ENCODE data around the gene SPSB2. TPM values are rescaled to one million over a fixed set of nuclear protein-coding genes. Genes with fewer than 3 reads are reported as not detected.

Gene SPSB2
- total RNA-seq, 2 donors from 2014 or later, result 2.2 to 2.4 TPM

DNA sequence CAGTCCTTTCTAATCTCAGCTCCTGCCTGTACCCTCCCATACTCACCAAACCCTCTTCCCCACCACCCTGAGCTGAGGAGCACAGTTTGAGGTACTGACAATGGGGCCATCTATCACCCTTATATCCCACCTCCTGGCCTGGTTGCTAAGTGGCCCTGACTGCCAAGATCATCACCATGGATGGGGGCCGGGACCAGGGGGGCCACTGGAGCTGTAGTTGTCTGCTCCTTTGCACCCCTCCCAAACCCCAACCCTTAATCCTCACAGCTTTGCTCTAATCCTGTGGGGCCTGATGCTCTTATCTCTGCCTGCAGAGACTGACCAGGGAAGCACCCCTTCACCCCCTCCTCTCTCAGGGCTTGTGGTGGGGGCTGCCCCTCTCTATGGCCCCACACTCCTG is 32.8 kb downstream of the SPSB2 start:
- no peak for ATAC-seq (replicated peaks)
- Mint-ChIP-seq H3K4me1 (peaks cover 4% of the 10 kb centered on the region), H3K27ac (no peak overlapping the region), H3K36me3 (ENCODE audit: low read depth) (no peaks in the 10 kb centered on the region), H3K4me3 (no peak overlapping the region), H3K27me3 (no peaks in the 10 kb centered on the region), H3K9me3 (no peaks in the 10 kb centered on the region)

DNA sequence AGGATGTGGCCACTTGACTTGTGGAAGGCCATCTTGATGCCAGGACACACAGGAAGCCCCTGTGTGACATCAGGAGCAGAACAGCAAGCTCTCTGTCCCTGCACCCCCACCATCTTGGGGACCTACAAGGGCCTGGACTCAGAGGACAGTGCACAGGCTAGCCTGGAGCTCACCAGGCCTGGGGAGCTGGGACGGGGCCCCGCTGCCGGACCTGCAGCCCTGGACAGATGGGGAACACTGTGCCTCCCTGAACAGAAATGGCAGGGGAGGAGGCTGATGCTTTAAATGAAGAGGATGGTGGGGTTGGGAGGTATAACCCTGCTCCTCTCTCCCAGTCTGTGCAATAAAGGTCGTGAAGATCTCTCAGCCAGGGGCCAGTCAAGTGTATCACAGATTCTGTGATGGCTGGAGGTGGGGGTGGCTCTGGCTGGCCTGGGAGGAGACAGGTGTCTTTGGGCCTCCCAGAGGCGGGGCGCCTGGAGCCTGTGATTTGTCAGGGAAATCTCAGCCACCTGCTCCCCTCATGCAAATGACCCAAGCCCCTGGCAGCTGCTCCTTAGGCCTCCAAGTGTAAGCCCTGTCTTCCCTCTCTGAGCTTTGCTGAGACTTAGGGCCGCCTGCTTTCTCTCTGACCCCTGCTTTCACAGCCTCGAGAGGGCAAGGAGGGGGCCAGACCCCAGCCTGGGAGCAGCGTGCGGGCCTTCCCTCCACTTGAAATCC is 33.5 kb downstream of the SPSB2 start:
- H3K4me3 Mint-ChIP-seq, result no peak overlapping the region
- no peaks in the 10 kb centered on the region for H3K9me3 Mint-ChIP-seq
- H3K27me3 Mint-ChIP-seq, result no peaks in the 10 kb centered on the region
- ATAC-seq (replicated peaks), result no peak
- peaks cover 4% of the 10 kb centered on the region for H3K4me1 Mint-ChIP-seq
- H3K27ac Mint-ChIP-seq, result no peak overlapping the region
- no peaks in the 10 kb centered on the region for H3K36me3 Mint-ChIP-seq (ENCODE audit: low read depth)

DNA sequence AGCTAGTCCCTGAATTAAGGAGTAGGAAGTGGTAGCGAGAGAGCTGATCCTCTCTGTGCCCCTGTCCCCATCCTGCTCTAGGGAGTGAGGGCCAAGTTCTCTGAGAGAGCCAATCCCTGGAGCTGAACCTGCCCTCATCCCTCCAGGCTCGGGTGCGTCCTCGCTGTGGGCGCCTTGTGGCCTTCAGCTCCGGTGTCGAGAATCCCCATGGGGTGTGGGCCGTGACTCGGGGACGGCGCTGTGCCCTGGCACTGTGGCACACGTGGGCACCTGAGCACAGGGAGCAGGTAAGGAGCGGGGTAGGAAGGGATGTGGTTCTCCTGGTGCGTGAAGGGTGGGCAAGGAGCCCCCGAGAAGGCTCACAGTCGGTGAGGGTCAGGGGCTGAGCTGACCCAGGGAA is 34.2 kb downstream of the SPSB2 start:
- no peak overlapping the region for H3K27ac Mint-ChIP-seq
- ATAC-seq (replicated peaks), result no peak
- no peaks in the 10 kb centered on the region for H3K27me3 Mint-ChIP-seq
- no peaks in the 10 kb centered on the region for H3K36me3 Mint-ChIP-seq (ENCODE audit: low read depth)
- peaks cover 10% of the 10 kb centered on the region for H3K4me1 Mint-ChIP-seq
- H3K9me3 Mint-ChIP-seq, result peaks cover 3% of the 10 kb centered on the region
- no peak overlapping the region for H3K4me3 Mint-ChIP-seq

DNA sequence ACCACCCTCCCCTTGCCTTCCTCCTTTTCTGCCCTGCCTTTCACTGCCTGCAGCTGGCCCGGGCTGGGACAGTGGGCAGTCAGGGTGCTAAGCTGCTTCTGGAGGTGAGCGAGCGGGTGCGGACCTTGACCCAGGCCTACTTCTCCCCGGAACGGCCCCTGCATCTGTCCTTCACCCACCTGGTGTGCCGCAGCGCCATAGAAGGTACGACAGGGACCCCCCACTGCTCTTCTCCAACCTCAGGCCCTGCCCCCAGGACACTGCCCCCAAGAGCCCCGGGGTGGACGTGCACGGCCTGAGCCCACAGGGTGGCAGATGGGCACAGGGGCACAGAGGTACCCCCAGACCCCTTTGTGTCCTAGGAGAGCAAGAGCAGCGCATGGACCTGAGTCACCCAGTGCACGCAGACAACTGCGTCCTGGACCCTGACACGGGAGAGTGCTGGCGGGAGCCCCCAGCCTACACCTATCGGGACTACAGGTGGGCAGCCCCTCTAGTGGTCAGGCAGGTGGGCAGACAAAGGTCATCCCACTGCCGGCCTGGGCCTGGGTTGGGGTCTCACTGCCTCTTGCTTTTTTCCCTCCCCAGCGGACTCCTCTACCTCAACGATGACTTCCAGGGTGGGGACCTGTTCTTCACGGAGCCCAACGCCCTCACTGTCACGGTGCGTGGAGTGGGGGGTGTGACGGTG is 35.6 kb downstream of the SPSB2 start:
- ATAC-seq (replicated peaks), result no peak
- no peaks in the 10 kb centered on the region for H3K27me3 Mint-ChIP-seq
- H3K36me3 Mint-ChIP-seq (ENCODE audit: low read depth), result no peaks in the 10 kb centered on the region
- H3K4me1 Mint-ChIP-seq, result peaks cover 10% of the 10 kb centered on the region
- H3K9me3 Mint-ChIP-seq, result peaks cover 3% of the 10 kb centered on the region
- no peak overlapping the region for H3K4me3 Mint-ChIP-seq
- no peak overlapping the region for H3K27ac Mint-ChIP-seq

DNA sequence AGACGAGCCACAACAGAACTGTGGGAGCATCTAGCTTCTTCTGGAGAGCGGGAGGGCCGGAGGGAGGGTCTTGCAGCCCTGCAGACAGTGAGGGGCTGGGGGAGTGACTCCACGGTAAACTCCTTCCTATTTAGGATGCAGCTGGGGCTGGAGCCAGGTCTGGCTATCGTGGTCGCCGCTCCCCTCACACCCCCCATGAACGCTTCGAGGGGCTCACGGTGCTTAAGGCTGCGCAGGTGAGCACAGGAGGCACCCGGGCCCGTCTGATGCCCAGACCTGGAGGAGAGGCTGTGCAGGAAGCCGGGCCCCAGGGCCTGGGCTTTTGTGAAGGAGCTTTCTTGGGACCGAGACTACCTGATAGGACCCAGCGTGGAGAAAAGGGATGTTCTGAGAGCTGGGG is 36.3 kb downstream of the SPSB2 start:
- peaks cover 10% of the 10 kb centered on the region for H3K4me1 Mint-ChIP-seq
- H3K9me3 Mint-ChIP-seq, result peaks cover 3% of the 10 kb centered on the region
- no peaks in the 10 kb centered on the region for H3K36me3 Mint-ChIP-seq (ENCODE audit: low read depth)
- ATAC-seq (replicated peaks), result no peak
- H3K4me3 Mint-ChIP-seq, result no peak overlapping the region
- H3K27me3 Mint-ChIP-seq, result no peaks in the 10 kb centered on the region
- no peak overlapping the region for H3K27ac Mint-ChIP-seq

DNA sequence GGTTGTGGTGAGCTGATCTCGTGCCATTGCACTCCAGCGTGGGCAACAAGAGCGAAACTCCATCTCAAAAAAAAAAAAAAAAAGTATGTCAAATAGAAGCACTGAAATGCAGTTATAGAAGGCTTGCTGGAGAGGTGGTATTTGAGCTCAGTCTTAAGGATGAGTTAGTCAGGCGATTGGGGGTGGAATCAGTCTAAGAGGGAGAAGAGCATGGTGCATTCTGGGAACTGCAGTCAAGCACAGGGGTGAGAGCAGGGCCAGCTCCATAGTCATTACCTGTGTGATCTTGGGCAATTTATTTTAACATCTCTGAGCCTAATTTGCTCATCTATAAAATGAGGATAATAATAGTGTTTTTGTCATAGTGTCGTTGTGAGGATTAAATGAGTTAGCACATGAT is 38.2 kb downstream of the SPSB2 start:
- Mint-ChIP-seq H3K27ac (no peak overlapping the region), H3K4me1 (peaks cover 10% of the 10 kb centered on the region), H3K4me3 (no peak overlapping the region), H3K27me3 (no peaks in the 10 kb centered on the region), H3K9me3 (peaks cover 3% of the 10 kb centered on the region), H3K36me3 (ENCODE audit: low read depth) (no peaks in the 10 kb centered on the region)
- no peak for ATAC-seq (replicated peaks)

DNA sequence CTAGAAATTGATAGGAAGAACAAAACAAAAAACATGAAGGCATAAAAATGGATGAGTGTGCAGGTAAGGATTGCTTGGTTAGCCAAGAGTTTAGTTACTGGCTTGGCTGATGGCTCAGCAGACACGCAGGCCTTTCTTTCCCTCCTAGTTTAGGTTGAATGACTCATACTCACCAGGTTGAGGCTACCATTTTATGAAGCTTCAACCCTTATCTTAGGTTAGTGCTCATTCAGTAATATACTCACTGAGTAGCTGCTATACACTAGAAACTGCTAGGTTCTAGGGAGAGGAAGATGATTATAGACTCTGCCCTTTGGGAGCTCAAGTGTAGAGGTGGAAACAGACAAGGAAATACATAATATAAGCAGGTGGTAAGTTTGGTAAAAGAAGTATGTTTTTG is 38.8 kb downstream of the SPSB2 start:
- Mint-ChIP-seq H3K9me3 (peaks cover 3% of the 10 kb centered on the region), H3K27me3 (peaks cover under 1% of the 10 kb centered on the region), H3K36me3 (ENCODE audit: low read depth) (no peaks in the 10 kb centered on the region), H3K27ac (no peak overlapping the region), H3K4me3 (no peak overlapping the region), H3K4me1 (peaks cover 13% of the 10 kb centered on the region)
- ATAC-seq (replicated peaks), result peak; percentile 58

DNA sequence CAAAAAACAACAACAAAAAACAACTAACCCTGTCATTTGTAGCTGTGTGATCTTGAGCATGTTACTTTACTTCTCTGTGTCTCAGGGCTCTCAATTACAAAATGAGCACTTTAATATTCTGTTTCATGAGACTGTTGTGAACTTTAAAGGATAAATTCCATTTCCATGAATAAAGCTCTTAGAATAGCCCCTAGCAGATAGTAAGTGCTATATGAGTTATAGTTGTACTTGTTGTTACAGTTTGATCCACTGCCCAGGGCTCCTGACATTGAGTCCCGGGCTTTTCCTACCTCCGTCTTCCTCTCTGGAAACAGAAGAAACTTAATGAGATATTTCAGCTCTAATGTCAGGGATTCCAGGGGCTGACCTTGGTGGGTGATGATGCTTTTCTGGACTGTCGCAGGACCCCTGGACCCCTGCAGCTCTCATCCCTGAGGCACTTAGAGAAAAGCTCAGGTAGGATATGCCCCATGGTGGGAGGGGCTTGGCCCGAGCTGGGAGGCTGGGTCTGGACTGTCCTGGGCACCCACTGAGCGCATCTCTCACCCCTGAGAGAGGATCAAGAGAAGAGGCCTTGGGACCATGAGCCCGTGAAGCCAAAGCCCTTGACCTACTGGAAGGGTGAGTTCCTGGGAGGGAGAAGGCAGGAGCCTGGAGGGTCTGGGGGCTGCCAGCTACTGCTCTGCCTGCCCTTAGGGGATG is 39.8 kb downstream of the SPSB2 start:
- Mint-ChIP-seq H3K4me3 (no peak overlapping the region), H3K9me3 (peaks cover 3% of the 10 kb centered on the region), H3K27me3 (peaks cover 5% of the 10 kb centered on the region), H3K4me1 (peaks cover 18% of the 10 kb centered on the region), H3K27ac (no peak overlapping the region), H3K36me3 (ENCODE audit: low read depth) (no peaks in the 10 kb centered on the region)
- no peak for ATAC-seq (replicated peaks)

DNA sequence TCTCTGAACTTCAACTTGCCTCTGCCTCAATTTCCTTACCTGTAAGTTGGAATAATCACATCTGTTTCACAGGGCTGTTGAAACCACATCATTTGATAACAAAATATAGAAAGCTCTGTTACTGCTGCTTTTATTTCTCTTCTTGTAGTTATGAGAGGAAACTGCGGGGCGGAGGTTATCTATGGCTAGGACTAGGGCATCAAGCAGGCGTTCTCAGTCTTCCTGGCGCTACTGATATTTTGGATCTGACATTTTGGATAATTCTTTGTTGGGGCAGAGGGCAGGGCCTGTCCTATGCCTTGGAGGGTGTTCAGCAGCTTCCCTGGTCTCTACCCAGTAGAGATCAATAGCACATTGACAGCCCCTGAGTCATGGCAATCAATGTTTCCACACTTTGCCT is 41.0 kb downstream of the SPSB2 start:
- Mint-ChIP-seq H3K27me3 (peaks cover 13% of the 10 kb centered on the region), H3K4me1 (peaks cover 28% of the 10 kb centered on the region), H3K4me3 (no peak overlapping the region), H3K27ac (no peak overlapping the region), H3K36me3 (ENCODE audit: low read depth) (no peaks in the 10 kb centered on the region), H3K9me3 (peaks cover 3% of the 10 kb centered on the region)
- ATAC-seq (replicated peaks), result no peak

DNA sequence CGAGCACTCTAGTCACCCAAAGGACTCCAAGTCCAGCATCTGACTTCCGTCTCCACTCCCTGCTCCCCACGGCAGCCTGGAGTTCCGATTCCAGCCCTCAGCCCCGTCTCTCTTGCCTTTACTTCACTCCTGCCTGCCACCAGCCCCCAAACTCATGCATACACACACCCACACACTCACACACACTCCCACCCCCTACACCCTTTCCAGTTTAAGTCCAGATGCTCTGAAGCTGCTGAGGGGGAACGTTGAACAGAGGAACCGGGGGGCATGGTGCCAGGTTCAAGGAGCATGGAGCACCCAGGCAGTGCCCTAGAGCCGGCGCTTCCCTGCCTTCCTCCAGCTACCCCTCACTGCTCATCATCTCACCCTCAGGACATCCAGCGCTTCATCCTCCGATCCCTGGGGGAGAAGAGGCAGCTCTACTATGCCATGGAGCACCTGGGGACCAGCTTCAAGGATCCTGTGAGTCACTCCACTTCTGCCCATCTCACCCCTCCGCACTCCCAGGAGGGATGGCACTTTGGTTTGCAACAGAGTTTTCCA is 41.6 kb downstream of the SPSB2 start:
- Mint-ChIP-seq H3K36me3 (ENCODE audit: low read depth) (no peaks in the 10 kb centered on the region), H3K9me3 (peaks cover 3% of the 10 kb centered on the region), H3K4me3 (no peak overlapping the region), H3K27me3 (peaks cover 14% of the 10 kb centered on the region), H3K4me1 (peaks cover 28% of the 10 kb centered on the region), H3K27ac (no peak overlapping the region)
- ATAC-seq (replicated peaks), result no peak

DNA sequence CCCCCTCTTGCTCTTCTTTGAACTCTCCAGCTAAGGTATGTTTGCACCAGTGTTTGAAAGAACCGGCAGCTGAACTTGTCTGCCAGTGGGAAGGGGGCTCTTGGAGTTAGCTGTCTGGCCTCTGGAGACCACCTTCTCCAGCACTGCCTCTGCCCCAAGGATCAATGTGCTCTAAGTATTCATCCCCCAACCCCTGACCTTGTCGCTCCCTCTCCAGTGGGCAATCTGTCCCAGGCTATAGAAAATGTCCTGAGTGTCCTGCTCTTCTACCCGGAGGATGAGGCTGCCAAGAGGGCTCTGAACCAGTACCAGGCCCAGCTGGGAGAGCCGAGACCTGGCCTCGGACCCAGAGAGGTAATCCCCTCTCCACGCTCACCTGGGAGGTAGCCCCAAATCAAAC is 42.1 kb downstream of the SPSB2 start:
- no peak overlapping the region for H3K4me3 Mint-ChIP-seq
- peaks cover 28% of the 10 kb centered on the region for H3K4me1 Mint-ChIP-seq
- H3K9me3 Mint-ChIP-seq, result peaks cover 3% of the 10 kb centered on the region
- no peak overlapping the region for H3K27ac Mint-ChIP-seq
- peaks cover 14% of the 10 kb centered on the region for H3K27me3 Mint-ChIP-seq
- ATAC-seq (replicated peaks), result no peak
- no peaks in the 10 kb centered on the region for H3K36me3 Mint-ChIP-seq (ENCODE audit: low read depth)

DNA sequence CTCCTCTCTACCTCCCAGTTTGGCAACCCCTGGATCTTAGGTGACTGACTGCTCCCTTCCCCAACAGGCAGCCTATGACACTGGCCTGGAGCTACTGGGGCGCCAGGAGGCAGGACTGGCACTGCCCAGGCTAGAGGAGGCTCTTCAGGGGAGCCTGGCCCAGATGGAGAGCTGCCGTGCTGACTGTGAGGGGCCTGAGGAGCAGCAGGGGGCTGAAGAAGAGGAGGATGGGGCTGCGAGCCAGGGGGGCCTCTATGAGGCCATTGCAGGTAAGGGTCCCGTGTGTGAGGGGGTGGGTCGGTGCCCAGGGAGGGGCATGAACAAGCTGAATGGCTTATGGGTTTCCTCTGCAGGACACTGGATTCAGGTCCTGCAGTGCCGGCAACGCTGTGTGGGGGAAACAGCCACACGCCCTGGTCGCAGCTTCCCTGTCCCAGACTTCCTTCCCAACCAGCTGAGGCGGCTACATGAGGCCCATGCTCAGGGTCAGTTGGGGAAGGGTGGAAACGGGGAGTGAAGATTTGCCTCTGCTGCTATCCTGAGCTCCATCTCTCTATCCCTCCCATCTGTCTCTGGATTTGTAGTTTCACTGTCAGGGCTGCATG is 42.7 kb downstream of the SPSB2 start:
- peak overlapping the region; percentile 86 for H3K4me3 Mint-ChIP-seq
- no peak for ATAC-seq (replicated peaks)
- H3K27ac Mint-ChIP-seq, result no peak overlapping the region
- H3K4me1 Mint-ChIP-seq, result peaks cover 26% of the 10 kb centered on the region
- H3K9me3 Mint-ChIP-seq, result peaks cover 3% of the 10 kb centered on the region
- peaks cover 16% of the 10 kb centered on the region for H3K27me3 Mint-ChIP-seq
- no peaks in the 10 kb centered on the region for H3K36me3 Mint-ChIP-seq (ENCODE audit: low read depth)

DNA sequence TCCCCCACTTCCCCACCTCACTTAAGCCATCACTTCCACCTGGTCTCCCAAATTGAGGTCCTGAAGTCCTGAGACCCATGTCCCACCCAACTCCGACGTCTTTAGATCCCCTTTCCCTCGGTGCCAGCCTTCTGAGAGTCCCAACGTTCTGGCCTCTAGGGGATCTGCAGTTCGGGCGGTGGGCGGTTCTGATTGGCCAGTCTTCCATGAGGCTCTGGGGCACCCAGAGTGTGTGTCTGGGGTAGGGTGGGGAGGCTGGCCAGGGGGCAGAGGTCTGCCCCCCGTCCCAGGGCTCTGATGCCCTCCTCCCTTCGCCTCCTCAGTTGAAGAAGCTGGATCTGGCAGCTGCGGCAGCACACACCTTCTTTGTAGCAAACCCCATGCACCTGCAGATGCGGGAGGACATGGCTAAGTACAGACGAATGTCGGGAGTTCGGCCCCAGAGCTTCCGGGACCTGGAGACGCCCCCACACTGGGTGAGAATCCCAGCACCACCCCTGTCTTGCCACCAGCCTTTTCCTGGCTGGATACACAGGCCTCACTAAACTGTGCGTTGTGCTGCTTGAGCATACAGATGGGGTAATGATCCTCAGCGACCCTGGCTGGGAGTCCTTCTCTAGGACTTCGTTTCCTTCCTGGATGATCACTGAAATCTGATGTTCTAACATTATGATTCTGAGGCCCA is 43.4 kb downstream of the SPSB2 start:
- H3K27me3 Mint-ChIP-seq, result peaks cover 22% of the 10 kb centered on the region
- H3K4me3 Mint-ChIP-seq, result peak overlapping the region; percentile 86
- peaks cover 3% of the 10 kb centered on the region for H3K9me3 Mint-ChIP-seq
- H3K27ac Mint-ChIP-seq, result peak overlapping the region; percentile 72
- no peaks in the 10 kb centered on the region for H3K36me3 Mint-ChIP-seq (ENCODE audit: low read depth)
- peaks cover 28% of the 10 kb centered on the region for H3K4me1 Mint-ChIP-seq
- ATAC-seq (replicated peaks), result no peak
